ENCODE data around the gene TGFBR3L. TPM values are rescaled to one million over a fixed set of nuclear protein-coding genes. Genes with fewer than 3 reads are reported as not detected.

The TGFBR3L gene
- total and polyA plus RNA-seq, 2 of the 8 experiments (the other 6 are each of a cell fraction or from before 2014, with no cell fraction given) = 3.1 to 3.7 TPM

DNA sequence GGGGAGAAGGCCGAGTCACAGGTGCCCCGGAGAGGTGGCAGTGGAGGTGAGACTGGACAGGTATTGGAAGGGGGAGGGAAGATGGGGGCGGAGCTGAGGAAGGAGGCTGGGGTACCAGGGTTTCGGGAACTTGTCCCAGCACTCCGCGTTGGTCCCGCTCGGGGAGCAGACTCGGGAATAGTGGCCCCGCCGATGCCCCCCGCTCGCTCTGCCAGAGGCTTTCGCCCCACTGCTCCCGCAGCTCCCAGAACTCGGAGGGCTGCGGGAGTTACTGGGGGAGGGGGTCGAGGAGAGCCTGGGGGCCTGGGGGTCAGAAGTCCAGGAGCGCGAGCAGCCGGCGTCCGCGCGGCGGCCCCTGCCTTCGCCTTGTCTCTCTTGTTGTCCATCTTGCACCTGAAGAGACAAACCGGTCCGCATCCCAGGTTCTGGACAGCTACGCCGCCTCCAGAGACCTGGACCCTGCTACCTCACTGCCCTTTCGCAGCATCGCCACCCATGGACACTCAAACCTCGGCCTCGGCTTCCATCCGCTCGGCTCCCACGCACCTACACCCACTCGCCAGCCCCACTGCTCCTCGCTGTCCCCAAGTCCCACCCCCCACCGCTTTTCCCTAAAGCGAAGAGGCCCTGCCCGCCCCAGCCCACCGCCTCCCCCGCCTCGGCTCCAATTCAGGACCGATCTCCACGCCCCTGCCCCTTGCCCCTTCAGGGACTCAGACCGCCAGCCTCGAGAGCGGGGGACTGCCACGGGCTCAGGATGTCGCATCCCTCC lies 41.1 kb upstream of the TGFBR3L start:
- peak overlapping the region; percentile 81 for H4K8ac ChIP-seq (ENCODE audit: extremely low read depth, insufficient read depth, low read length)
- no peak overlapping the region; the same call in 1 of the 2 replicates for H2BK12ac ChIP-seq (ENCODE audit: low read depth, low read length)
- H3K4ac ChIP-seq (replicated peaks; ENCODE audit: insufficient read length, low read depth, low read length) = peak overlapping the region; percentile 32
- peaks cover 0 to 7% (median 5%) of the 10 kb centered on the region in 4 experiments; a peak in 3 of 7 replicates for H3K27me3 ChIP-seq (replicated peaks in 1 of 4; ENCODE audit: control insufficient read depth in 3 of 4, extremely low read depth in 1 of 4, insufficient read depth in 3 of 4, low read length in 3 of 4)
- POLR2A ChIA-PET (ENCODE audit: partially characterized antibody) = interaction anchor here (0.6 to 3.4 kb wide), 8 partner anchors 9 to 235 kb away, joined by 3 to 20 read pairs (median 4); no protein-coding TSS in a partner anchor
- H2AFZ ChIP-seq (ENCODE audit: low read length) = no peak overlapping the region
- H2BK20ac ChIP-seq (ENCODE audit: low read length) = no peak overlapping the region
- H3K18ac ChIP-seq (ENCODE audit: extremely low read depth, low read length) = peak overlapping the region; percentile 93
- peaks cover 15% of the 10 kb centered on the region for H3K23me2 ChIP-seq (ENCODE audit: low read depth, low read length)
- H3K9me3 ChIP-seq (ENCODE audit: insufficient read depth in 2 of 2, low read depth in 1 of 2, low read length in 1 of 2) = no peaks in the 10 kb centered on the region
- no peak overlapping the region for H3K27ac ChIP-seq (ENCODE audit: low read depth, low read length)
- H3K4me1 ChIP-seq (replicated peaks in 1 of 4; ENCODE audit: control insufficient read depth in 3 of 4, insufficient read depth in 4 of 4, low read length in 3 of 4) = peaks cover 0 to 18% (median 13%) of the 10 kb centered on the region in 4 experiments; a peak in 5 of 7 replicates
- H4K91ac ChIP-seq (replicated peaks; ENCODE audit: insufficient read length, low read length) = no peak overlapping the region
- 40% methylated on average over 16 of the region's 53 CpGs; no CpG with 5 or more reads in 1 of the 2 experiments for WGBS, 2 experiments (ENCODE audit: extremely low coverage in 1 of 2, insufficient coverage in 1 of 2, insufficient read length in 1 of 2, insufficient replicate concordance in 2 of 2, low coverage in 1 of 2, low lambda C conversion rate in 2 of 2, missing lambda C conversion rate in 1 of 2)
- H3K4me3 ChIP-seq (ENCODE audit: extremely low read depth in 1 of 4, insufficient read depth in 2 of 4, low read depth in 3 of 4, low read length in 4 of 4) = peak overlapping the region; percentile 67 to 98 (median 70)
- TF ChIP-seq SP2 (IDR thresholded peaks at IDR 0.05; ENCODE audit: low read length) (no peak), NRF1 (IDR thresholded peaks at IDR 0.05; ENCODE audit: low read depth, low read length) (no peak), TEAD4 (IDR thresholded peaks at IDR 0.05; ENCODE audit: low read depth, low read length) (no peak), TCF12 (IDR thresholded peaks at IDR 0.05; ENCODE audit: low read depth, low read length) (no peak), KDM4A (IDR thresholded peaks at IDR 0.05; ENCODE audit: low read depth, low read length, severe bottlenecking) (peak; percentile 54), POLR2AphosphoS5 (IDR thresholded peaks at IDR 0.05; ENCODE audit: low read depth, low read length) (no peak), BACH1 (IDR thresholded peaks at IDR 0.05; ENCODE audit: low read length) (no peak), GTF2F1 (IDR thresholded peaks at IDR 0.05; ENCODE audit: borderline replicate concordance, low read depth, low read length) (no peak), SUZ12 (IDR thresholded peaks at IDR 0.05; ENCODE audit: low read length) (0 out of 2 replicates have a peak, but pooled peaks have one; percentile 26), SIN3A (conservative IDR thresholded peaks at IDR 0.05 in 1 of 2, IDR thresholded peaks at IDR 0.05 in 1 of 2; ENCODE audit: low read depth in 1 of 2, low read length in 2 of 2) (no peak)
- peaks cover 4% of the 10 kb centered on the region in 2 experiments for H4K20me1 ChIP-seq (replicated peaks in 1 of 2; ENCODE audit: control insufficient read depth in 1 of 2, insufficient read depth in 2 of 2, low read length in 2 of 2)
- no peaks in the 10 kb centered on the region for H3K79me2 ChIP-seq (ENCODE audit: control insufficient read depth in 1 of 2, insufficient read depth in 2 of 2, low read length in 2 of 2)
- H3K56ac ChIP-seq (replicated peaks; ENCODE audit: insufficient read length, low read depth, low read length) = no peak overlapping the region
- H3K36me3 ChIP-seq (ENCODE audit: control insufficient read depth in 2 of 4, insufficient read depth in 4 of 4, low read length in 3 of 4) = no peaks in the 10 kb centered on the region
- peak overlapping the region; percentile 89 to 100 for H3K4me2 ChIP-seq (ENCODE audit: insufficient read depth in 1 of 2, low read depth in 2 of 2, low read length in 2 of 2)
- no peak overlapping the region for H3K23ac ChIP-seq (ENCODE audit: insufficient read length)
- no peak overlapping the region for H2BK120ac ChIP-seq (replicated peaks; ENCODE audit: low read depth, low read length)
- CTCF ChIA-PET (ENCODE audit: partially characterized antibody) = interaction anchor here (0.9 to 1.4 kb wide), 5 partner anchors 12 to 44 kb away, joined by 3 to 6 read pairs (median 4); no protein-coding TSS in a partner anchor
- H3K79me1 ChIP-seq (ENCODE audit: low read depth, low read length) = no peaks in the 10 kb centered on the region; the same call in 1 of the 2 replicates
- FAIRE-seq (no peak), DNase-seq (ENCODE audit: low read depth in 1 of 2, low spot score in 2 of 2) (peak in 1 of 2 experiments; percentile 61)
- H2BK5ac ChIP-seq (ENCODE audit: low read depth, low read length) = no peak overlapping the region; the same call in 1 of the 2 replicates
- no peak overlapping the region for H2BK15ac ChIP-seq (ENCODE audit: low read length)
- peak overlapping the region; percentile 54 to 67 (median 58) for H3K9ac ChIP-seq (replicated peaks in 1 of 4; ENCODE audit: extremely low read depth in 1 of 4, low read depth in 3 of 4, low read length in 3 of 4)
- no peak overlapping the region for H3K14ac ChIP-seq (ENCODE audit: insufficient read length)
- H4K5ac ChIP-seq (ENCODE audit: insufficient read length, low read depth, low read length) = no peak overlapping the region
- peak overlapping the region; percentile 93; the same call in 1 of the 2 replicates for H2AK5ac ChIP-seq (ENCODE audit: low read depth, low read length)

Data from H1 (cell line).